SU-DHL-6 (cell line): ENCODE data around the gene GMEB2.

Experiments used
- EZH2phosphoT487 ChIP-seq: fragments of 200-600 bp; sonication (generic), shearing (Covaris generic); conservative IDR thresholded peaks from 2 replicates; pipeline ENCODE4 v1.6.1; 2018; ENCODE audit warnings: mild to moderate bottlenecking, antibody characterized with exemption, low read length, moderate library complexity, mixed read lengths
- TF ChIP-seq, protein P1 (sequence below): fragments of 200-600 bp; sonication (generic); IDR thresholded peaks from one replicate; pipeline ENCODE4 v1.5.1; 2017; ENCODE audit warnings: antibody characterized with exemption, mild to moderate bottlenecking, low read length, moderate library complexity; ENCODE audit not compliant: insufficient read depth, poor library complexity, severe bottlenecking

DNA sequence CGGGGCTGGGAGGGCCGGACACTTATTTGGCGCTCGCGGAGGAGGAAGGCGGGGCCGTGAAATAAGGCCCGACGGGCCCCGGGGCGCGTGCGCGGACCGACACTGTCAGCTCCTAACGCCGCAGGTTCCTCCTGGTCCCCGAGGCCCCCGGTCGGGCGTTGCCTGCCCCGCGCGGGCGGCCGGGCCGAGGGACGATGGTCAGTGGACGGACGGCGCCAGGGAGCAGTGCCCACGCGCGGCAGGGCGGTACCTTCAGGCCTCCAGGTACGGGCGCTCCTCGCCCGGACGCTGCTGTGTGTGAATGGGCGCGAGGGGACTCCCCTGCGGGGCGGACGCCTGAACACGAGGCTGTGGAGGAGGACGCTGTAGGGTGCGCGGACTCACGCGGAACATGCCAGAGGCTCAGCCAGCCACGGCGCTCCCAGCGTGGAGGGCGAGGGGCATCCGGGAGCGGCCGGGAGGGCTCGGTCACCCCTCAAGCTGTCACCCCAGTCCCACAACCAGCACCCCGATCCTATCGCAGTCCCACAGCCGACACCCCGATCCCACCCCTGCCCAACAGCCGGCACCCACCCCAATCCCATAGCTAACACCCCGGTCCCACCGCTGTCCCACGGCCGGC is 339 bp upstream of the GMEB2 start:
- TF ChIP-seq, protein P1, sequence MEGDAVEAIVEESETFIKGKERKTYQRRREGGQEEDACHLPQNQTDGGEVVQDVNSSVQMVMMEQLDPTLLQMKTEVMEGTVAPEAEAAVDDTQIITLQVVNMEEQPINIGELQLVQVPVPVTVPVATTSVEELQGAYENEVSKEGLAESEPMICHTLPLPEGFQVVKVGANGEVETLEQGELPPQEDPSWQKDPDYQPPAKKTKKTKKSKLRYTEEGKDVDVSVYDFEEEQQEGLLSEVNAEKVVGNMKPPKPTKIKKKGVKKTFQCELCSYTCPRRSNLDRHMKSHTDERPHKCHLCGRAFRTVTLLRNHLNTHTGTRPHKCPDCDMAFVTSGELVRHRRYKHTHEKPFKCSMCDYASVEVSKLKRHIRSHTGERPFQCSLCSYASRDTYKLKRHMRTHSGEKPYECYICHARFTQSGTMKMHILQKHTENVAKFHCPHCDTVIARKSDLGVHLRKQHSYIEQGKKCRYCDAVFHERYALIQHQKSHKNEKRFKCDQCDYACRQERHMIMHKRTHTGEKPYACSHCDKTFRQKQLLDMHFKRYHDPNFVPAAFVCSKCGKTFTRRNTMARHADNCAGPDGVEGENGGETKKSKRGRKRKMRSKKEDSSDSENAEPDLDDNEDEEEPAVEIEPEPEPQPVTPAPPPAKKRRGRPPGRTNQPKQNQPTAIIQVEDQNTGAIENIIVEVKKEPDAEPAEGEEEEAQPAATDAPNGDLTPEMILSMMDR = no peak
- no peak for TF ChIP-seq EZH2phosphoT487
